B cell (primary cell): ENCODE measurements around the gene AZU1. TPM values are rescaled to one million over a fixed set of nuclear protein-coding genes. Genes with fewer than 3 reads are reported as not detected.

ENCODE experiments used
- ATAC-seq: fragments of 200-7000 bp; cut with Tn5 transposase; one replicate; pipeline ENCODE4 v1.10.0; 2021; ENCODE audit warnings: low read depth, mild to moderate bottlenecking, moderate number of reproducible peaks, moderate library complexity
- CTCF ChIA-PET: fragments of 350-600 bp; sonication (Branson Sonifier 250); formaldehyde crosslinking; loops from one replicate; lab custom pipeline; 2021; ENCODE audit warnings: antibody characterized with exemption, inconsistent platforms; lab: Charles Lee
- POLR2A ChIA-PET: fragments of 350-600 bp; sonication (Branson Sonifier 250); formaldehyde crosslinking; loops from one replicate; lab custom pipeline; 2021; ENCODE audit warnings: antibody characterized with exemption; lab: Charles Lee
- DNase-seq: peaks from one replicate; pipeline ENCODE4 v3.0.0; 2013
- H2AFZ ChIP-seq: 2 replicates; pipeline ENCODE4 v1.6.1; 2012; ENCODE audit warnings: mild to moderate bottlenecking, low read depth, low read length; ENCODE audit not compliant: insufficient read depth, poor library complexity, severe bottlenecking
- H3K27ac ChIP-seq, 2 donors: 1 replicate in 1 of 2; 2 replicates in 1 of 2; pipeline ENCODE4 v1.5.1; 2012 to 2013; ENCODE audit warnings: low read length in 2 of 2, mild to moderate bottlenecking in 2 of 2, moderate library complexity in 1 of 2
- H3K27me3 ChIP-seq, 4 experiments: fragments of 200-600 bp in 1 of 4; sonication (generic) in 1 of 4; replicated peaks in 1 of 4; 1 replicate in 2 of 4; 2 replicates in 2 of 4; pipeline versions ENCODE4 v1.6.1 to v1.7.0; 2013 to 2016; ENCODE audit warnings: low read length in 3 of 4, mild to moderate bottlenecking in 2 of 4, mixed read lengths in 1 of 4, moderate library complexity in 1 of 4; ENCODE audit not compliant: insufficient read depth in 4 of 4, control insufficient read depth in 3 of 4; ENCODE audit errors: control extremely low read depth in 1 of 4
- H3K36me3 ChIP-seq, 2 experiments: replicated peaks in 1 of 2; 1 replicate in 1 of 2; 2 replicates in 1 of 2; pipeline versions ENCODE4 v1.6.1 to v1.7.1; 2013; ENCODE audit warnings: low read length in 1 of 2; ENCODE audit not compliant: insufficient read depth in 2 of 2, control insufficient read depth in 1 of 2; ENCODE audit errors: control extremely low read depth in 1 of 2, extremely low read depth in 1 of 2
- H3K4me1 ChIP-seq, 2 donors: fragments of 200-600 bp in 1 of 2; sonication (generic) in 1 of 2; 1 replicate in 1 of 2; 2 replicates in 1 of 2; pipeline versions ENCODE4 v1.5.1 to v1.6.1; 2013 to 2017; ENCODE audit warnings: low read length in 2 of 2; ENCODE audit not compliant: control insufficient read depth in 2 of 2, insufficient read depth in 2 of 2
- H3K4me2 ChIP-seq: replicated peaks from 2 replicates; pipeline ENCODE3; 2012; ENCODE audit warnings: mild to moderate bottlenecking, low read depth, low read length; ENCODE audit not compliant: poor library complexity, severe bottlenecking
- H3K4me3 ChIP-seq, 5 experiments: fragments of 200-600 bp in 1 of 5; sonication (generic) in 1 of 5; 1 replicate in 3 of 5; 2 replicates in 2 of 5; pipeline versions ENCODE4 v1.5.1 to v1.7.0; 2011 to 2016; ENCODE audit warnings: low read length in 4 of 5, mild to moderate bottlenecking in 4 of 5, low read depth in 2 of 5, control low read depth in 1 of 5, moderate library complexity in 1 of 5; ENCODE audit not compliant: insufficient read depth in 1 of 5; ENCODE audit errors: control extremely low read depth in 1 of 5, extremely low read depth in 1 of 5
- H3K79me2 ChIP-seq: fragments of 200-600 bp; sonication (generic); one replicate; pipeline ENCODE4 v1.6.0; 2016; ENCODE audit warnings: low read length; ENCODE audit not compliant: control insufficient read depth, insufficient read depth
- H3K9ac ChIP-seq: fragments of 200-600 bp; sonication (generic); 2 replicates; pipeline ENCODE4 v1.6.1; 2017; ENCODE audit warnings: mild to moderate bottlenecking, low read length, moderate library complexity
- H3K9me3 ChIP-seq, 3 donors: one replicate each; pipeline versions ENCODE4 v1.6.1 to v1.7.1; 2013; ENCODE audit warnings: low read length in 2 of 3; ENCODE audit not compliant: control insufficient read depth in 2 of 3, insufficient read depth in 1 of 3; ENCODE audit errors: control extremely low read depth in 1 of 3
- H4K20me1 ChIP-seq: 2 replicates; pipeline ENCODE4 v1.6.0; 2012; ENCODE audit warnings: mild to moderate bottlenecking, low read length; ENCODE audit not compliant: insufficient read depth, control insufficient read depth, poor library complexity, severe bottlenecking
- H3K27ac Mint-ChIP-seq: one replicate; pipeline ENCODE4 v1.8.0; 2021; ENCODE audit warnings: mixed read lengths
- H3K27me3 Mint-ChIP-seq: one replicate; pipeline ENCODE4 v1.8.0; 2021; ENCODE audit warnings: mixed read lengths
- H3K4me1 Mint-ChIP-seq: one replicate; pipeline ENCODE4 v1.8.0; 2021; ENCODE audit warnings: mixed read lengths
- H3K4me3 Mint-ChIP-seq: one replicate; pipeline ENCODE4 v1.8.0; 2021; ENCODE audit warnings: mixed read lengths
- H3K9me3 Mint-ChIP-seq: one replicate; pipeline ENCODE4 v1.8.0; 2022; ENCODE audit warnings: mixed read lengths; ENCODE audit not compliant: insufficient read depth
- EZH2 ChIP-seq: IDR thresholded peaks from 2 replicates; pipeline ENCODE4 v1.6.1; 2012; ENCODE audit warnings: borderline replicate concordance, low read depth, mild to moderate bottlenecking, moderate library complexity, low read length; ENCODE audit not compliant: insufficient read depth, poor library complexity, severe bottlenecking
- WGBS: methylation state at CpG from one replicate; pipeline ENCODE4 v1.1.5; 2013; ENCODE audit warnings: missing lambda C conversion rate; ENCODE audit not compliant: insufficient coverage; 5-methylcytosine and 5-hydroxymethylcytosine counted together
- intact Hi-C: fragments of 100-400 bp; cut with micrococcal nuclease; formaldehyde crosslinking; loops from one replicate; pipeline ENCODE4 v1.10.0; 2022
- polyA minus RNA-seq: library from RNA; depleted of rRNA, polyadenylated mRNA; stranded (reverse); fragments of >200 nt; gene quantifications from 2 replicates; pipeline ENCODE4 v1.2.3, GENCODE V29; 2012
- polyA plus RNA-seq: library from polyadenylated mRNA; depleted of rRNA; stranded (reverse); fragments of >200 nt; gene quantifications from 2 replicates; pipeline ENCODE4 v1.2.3, GENCODE V29; 2012
- total RNA-seq, 2 donors: library from RNA; stranded (reverse); fragments of 120-200 nt in 1 of 2; gene quantifications; 1 replicate in 1 of 2; 2 replicates in 1 of 2; pipeline versions ENCODE4 v1.2.3 to v1.2.4, GENCODE V29; 2013 to 2022
- TF ChIP-seq, protein P1 (sequence below): fragments of 200-600 bp; IDR thresholded peaks from one replicate; pipeline ENCODE4 v1.8.0; 2022; ENCODE audit warnings: antibody characterized with exemption, mild to moderate bottlenecking

The AZU1 gene, protein sequence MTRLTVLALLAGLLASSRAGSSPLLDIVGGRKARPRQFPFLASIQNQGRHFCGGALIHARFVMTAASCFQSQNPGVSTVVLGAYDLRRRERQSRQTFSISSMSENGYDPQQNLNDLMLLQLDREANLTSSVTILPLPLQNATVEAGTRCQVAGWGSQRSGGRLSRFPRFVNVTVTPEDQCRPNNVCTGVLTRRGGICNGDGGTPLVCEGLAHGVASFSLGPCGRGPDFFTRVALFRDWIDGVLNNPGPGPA
- total RNA-seq (0.44 and 0.70 TPM in 2 replicates), polyA plus RNA-seq (0.13 and 0.59 TPM in 2 replicates), polyA minus RNA-seq (0.43 TPM in 1 of 2 replicates, not detected in the other)
- total RNA-seq (2013) = 0.51 TPM

DNA sequence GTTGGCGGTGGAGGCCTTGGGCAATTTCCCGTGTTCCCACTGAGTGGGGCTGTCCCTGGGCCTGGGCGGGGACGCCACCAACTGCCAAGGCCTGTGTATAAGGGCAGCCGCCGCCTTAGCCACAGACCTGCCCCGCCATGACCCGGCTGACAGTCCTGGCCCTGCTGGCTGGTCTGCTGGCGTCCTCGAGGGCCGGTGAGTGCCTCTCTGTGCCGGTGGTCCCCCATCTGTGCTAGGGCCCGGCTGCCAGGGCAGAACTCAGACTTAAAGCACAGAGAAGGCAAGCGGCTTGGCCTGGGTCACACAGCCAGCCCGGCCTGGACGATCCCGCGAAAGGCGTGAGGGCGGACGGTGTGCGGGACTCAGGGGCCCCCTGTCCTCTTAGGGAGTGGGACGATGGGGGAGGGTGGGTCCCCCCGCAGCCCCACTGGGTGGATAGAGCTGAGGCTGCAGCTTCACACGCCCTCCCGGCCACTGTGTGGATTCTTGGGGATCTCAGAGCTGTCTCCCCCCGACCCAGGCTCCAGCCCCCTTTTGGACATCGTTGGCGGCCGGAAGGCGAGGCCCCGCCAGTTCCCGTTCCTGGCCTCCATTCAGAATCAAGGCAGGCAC lies at the start of gene AZU1:
TSS of gene AZU1 (plus strand) at position 128 of the 612 bp plus-strand sequence. CDS start at position 138, 10 bp downstream.
- no peak for TF ChIP-seq EZH2
- TF ChIP-seq, protein P1, sequence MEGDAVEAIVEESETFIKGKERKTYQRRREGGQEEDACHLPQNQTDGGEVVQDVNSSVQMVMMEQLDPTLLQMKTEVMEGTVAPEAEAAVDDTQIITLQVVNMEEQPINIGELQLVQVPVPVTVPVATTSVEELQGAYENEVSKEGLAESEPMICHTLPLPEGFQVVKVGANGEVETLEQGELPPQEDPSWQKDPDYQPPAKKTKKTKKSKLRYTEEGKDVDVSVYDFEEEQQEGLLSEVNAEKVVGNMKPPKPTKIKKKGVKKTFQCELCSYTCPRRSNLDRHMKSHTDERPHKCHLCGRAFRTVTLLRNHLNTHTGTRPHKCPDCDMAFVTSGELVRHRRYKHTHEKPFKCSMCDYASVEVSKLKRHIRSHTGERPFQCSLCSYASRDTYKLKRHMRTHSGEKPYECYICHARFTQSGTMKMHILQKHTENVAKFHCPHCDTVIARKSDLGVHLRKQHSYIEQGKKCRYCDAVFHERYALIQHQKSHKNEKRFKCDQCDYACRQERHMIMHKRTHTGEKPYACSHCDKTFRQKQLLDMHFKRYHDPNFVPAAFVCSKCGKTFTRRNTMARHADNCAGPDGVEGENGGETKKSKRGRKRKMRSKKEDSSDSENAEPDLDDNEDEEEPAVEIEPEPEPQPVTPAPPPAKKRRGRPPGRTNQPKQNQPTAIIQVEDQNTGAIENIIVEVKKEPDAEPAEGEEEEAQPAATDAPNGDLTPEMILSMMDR = no peak
- no peaks in the 10 kb centered on the region for H3K79me2 ChIP-seq
- 74% methylated on average over 33 of the region's 33 CpGs for WGBS
- ChIA-PET POLR2A (interaction anchor here (0.6 kb wide), 1 partner anchor 165 kb away, joined by 3 read pairs; the partner anchor contains the start of gene RNF126), CTCF (no interaction called here)
- intact Hi-C loops = no loop called here
- no peak within 1 kb of the TSS for H3K4me2 ChIP-seq
- no peak within 1 kb of the TSS for H2AFZ ChIP-seq
- H3K9ac ChIP-seq = no peak within 1 kb of the TSS
- ATAC-seq (no peak), DNase-seq (no peak)
- H3K27me3 Mint-ChIP-seq = peaks cover 11% of the 10 kb centered on the region
- no peaks in the 10 kb centered on the region for H4K20me1 ChIP-seq
- H3K4me3 ChIP-seq = no peak within 1 kb of the TSS
- peaks cover 0 to 6% (median 0%) of the 10 kb centered on the region in 3 donors for H3K9me3 ChIP-seq
- no peaks in the 10 kb centered on the region for H3K36me3 ChIP-seq
- H3K27me3 ChIP-seq = peaks cover 0 to 45% (median 9%) of the 10 kb centered on the region in 4 experiments
- no peak within 1 kb of the TSS for H3K27ac Mint-ChIP-seq
- H3K9me3 Mint-ChIP-seq = no peaks in the 10 kb centered on the region
- H3K4me3 Mint-ChIP-seq = no peak within 1 kb of the TSS
- H3K4me1 Mint-ChIP-seq = no peaks in the 10 kb centered on the region
- H3K27ac ChIP-seq = no peak within 1 kb of the TSS
- H3K4me1 ChIP-seq = no peaks in the 10 kb centered on the region
